Middle frontal gyrus (tissue), 1 donor: ENCODE results near the gene TAOK1.

Source experiments
- DNase-seq: peaks from one replicate; pipeline ENCODE4 v3.0.0-alpha.2; 2015; ENCODE audit warnings: low spot score; ENCODE audit errors: extremely low spot score

The TAOK1 gene

GRCh38 chr17:29569245-29569950, 179.2 kb downstream of the TAOK1 start:
- no peak for DNase-seq

- DNase-seq, result no peak
These were observed 180.4 kb downstream of the TAOK1 start for GRCh38 chr17:29570521-29570920.

DNA sequence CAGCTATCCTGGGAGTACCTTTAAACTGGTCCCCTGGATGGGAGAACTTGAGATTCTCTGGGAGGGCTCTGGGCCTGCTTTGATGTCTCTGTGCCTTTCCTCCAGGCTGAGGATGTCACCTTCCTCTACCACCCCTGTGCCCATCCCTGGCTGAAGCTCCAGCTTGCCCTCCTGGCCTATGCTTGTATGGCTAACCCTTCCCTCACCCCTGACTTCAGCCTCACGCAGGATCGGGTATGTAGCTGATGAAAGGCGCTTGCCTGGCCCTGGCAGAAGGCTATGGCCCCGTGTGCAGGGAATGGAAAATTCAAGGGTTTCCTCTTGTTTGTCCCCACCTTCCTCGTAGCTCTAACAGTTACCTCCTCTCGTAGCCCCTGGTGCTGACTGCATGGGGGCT, 181.3 kb downstream of the TAOK1 start:
- no peak for DNase-seq

DNA sequence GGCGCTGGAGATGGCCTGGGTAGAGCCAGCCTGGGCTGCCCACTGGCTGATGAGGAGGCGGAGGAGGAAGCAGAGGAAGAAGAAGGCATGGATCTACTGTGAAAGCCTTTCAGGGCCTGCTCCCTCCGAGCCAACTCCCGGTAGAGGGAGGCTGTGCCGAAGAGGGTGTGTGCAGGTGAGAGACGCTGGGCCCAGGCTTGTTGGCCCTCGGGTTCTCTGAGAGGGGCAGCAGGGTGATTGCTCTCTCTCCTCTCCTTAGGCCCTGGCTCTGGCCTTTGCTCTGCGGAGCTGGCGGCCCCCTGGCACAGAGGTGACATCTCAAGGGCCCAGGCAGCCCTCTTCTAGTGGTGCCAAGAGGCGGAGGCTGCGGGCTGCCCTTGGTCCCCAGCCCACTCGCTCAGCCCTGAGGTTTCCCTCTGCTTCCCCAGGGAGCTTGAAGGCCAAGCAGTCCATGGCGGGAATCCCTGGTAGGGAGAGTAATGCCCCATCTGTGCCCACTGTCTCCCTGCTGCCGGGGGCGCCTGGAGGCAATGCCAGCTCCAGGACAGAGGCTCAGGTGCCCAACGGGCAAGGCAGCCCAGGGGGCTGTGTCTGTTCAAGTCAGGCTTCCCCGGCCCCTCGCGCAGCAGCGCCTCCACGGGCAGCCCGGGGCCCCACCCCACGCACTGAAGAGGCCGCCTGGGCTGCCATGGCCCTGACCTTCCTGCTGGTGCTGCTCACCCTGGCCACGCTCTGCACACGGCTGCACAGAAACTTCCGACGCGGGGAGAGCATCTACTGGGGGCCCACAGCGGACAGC, 181.9 kb downstream of the TAOK1 start:
- no peak for DNase-seq

GRCh38 chr17:29572691-29573557, 182.8 kb downstream of the TAOK1 start:
- no peak for DNase-seq

GRCh38 chr17:29573558-29573869, 183.4 kb downstream of the TAOK1 start:
- DNase-seq, result no peak

GRCh38 chr17:29573871-29574731, 183.9 kb downstream of the TAOK1 start:
- no peak for DNase-seq

DNA sequence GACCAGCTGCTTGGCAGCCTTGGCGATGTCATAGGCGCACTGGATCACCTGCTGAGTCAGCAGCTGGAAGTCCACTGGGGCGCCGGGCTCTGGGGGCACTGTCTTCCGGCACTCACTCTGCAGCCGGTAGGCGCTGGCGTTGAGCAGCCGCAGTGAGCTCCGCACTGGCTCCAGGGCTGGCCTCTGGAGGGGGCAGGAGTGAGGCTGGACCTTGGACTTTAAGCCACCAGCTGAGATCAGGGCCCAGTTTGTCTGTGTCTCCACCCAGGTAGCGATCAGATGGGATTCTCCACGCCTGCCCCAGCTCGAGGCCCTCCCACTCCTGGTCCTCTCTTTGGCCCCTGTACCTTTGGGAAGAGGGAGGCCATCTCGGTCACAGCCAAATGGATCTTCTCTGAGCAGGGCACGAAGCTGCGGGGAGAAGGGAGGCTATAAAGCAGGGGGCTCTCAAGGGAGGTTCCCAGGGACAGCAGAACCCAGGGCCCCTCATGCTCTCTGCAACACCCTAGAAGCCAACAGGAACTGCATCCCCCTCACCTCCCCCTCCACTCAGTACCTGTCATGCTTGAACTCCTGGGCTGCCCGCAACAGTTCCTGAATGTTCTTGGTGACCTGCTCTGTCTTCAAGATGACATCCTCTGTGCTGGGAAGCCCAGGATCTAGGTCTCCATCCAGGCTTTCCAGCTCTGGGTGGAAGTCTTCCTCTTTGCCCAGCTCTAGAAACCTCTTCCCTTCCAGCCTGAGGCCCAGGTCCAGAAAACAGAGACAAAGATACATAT, 184.8 kb downstream of the TAOK1 start:
- DNase-seq, result no peak

GRCh38 chr17:29575511-29576213, 185.5 kb downstream of the TAOK1 start:
- DNase-seq, result no peak

- DNase-seq, result no peak
These were observed 186.2 kb downstream of the TAOK1 start for GRCh38 chr17:29576214-29577000.

- DNase-seq, result no peak
These were observed 186.8 kb downstream of the TAOK1 start for GRCh38 chr17:29577001-29577370.

GRCh38 chr17:29577385-29578211, 187.4 kb downstream of the TAOK1 start:
- DNase-seq, result no peak

DNA sequence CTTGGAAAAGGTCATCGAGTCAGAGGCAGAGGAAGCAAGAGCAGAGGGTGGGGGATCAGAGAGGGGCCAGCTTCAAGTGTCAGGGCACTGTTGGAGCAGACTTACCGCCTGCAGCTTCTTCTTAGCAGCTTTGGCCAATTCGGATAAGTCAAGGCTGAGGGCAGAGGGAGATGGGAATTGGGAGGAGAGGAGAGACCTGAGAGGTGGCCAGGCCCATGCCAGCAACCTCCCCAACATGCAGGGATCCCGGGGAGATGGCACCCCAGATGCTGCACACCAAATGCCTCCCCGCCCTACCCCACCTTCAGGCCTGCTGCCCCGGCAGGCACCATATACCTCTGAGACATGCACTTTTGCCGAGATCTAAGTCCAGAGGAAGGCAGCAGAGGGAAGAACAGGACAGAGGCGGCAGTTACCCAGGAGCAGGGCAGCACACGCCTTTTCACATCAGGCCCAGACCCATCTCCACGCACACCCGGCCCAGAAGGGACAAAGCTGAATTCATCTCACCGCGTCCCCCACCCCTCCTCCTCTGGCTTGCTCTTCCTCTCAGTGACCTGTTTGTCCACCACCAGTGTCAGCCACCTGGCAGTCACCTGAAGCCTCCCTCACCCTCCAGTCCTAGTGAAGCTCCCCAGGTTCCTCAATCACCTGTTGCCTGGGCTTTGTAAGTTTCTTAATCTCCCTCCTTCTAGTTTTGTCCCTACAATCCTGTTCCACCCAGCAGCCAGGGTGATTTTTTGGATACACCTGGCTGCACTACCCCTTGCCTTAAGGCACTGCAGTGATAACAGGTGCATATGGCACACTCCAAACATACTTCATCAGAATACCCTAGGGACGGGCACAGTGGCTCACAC, 188.7 kb downstream of the TAOK1 start:
- DNase-seq, result no peak

DNA sequence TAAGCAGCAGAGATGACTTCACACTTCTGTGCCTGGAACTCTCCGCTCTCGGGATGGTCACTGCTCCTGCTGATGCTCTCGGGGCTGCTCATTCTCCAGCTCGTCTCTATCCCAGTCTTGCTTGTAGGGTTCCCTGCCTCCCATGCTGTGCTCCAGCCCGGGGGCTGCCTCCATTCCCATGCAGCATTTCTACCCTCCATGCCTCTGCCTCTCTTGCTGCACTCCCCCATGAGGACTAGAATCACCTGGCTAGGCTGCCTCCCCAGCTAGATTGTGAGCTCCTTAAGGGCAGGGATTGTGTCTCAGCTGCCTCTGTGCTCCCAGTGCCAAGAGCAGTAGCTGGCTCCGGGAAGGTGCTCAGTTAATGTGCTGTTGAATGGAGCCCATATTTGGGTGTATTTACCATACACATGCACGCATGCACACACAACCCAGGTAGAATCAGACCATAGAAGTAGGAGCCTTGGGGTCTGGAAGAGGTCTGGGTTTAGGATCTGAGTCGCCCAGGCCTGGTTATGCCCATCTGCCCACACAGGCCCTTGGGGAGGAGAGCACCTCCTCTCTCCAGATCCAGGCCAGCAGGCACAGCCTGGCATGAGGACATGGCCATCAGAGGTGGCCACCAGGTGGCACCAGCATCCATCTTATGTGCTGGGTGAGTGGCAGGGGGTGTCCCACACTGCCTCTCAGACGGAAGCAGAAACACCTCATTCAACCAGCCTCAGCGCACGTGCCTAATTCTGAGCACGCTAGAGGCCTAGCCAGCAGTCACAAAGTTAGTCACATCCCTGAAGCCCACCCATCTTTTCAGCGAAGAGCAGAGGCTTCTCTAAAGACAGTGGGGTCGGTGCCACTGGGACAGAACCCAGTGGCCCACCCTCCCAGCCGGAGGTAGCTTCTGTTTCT, 190.0 kb downstream of the TAOK1 start:
- DNase-seq, result peak; percentile 86

DNA sequence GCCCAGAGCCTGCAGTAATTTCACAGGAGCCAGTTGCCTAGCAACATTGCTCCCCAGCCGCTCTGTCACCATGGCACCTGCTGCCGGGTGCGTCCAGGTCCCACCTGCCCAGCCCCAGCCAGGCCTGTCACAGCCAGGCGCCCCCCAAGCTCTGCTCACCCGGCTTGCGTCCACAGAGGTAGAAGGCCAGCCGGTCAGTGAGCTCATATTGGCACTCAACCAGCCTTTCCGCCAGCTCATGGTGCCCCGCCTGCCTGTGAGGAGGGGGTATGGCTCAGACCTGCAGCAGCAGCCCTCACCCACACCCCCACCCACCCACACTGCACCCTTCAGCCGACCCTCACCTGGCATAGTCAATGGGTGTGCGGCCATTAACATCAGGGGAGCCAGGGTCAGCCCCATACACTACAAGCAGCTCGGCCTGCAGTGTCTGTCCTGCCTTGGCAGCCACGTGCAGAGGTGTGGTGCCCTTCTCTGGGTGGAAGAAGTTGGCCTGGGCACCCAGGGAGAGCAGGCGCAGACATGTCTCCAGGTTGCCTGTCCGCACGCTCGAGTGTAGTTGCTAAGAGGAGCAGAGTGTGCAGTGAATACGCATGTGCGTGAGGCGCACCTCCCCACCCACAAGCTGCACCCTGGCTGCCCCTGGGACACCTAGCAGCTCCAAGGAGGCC, 191.6 kb downstream of the TAOK1 start:
- DNase-seq, result no peak
